ENCODE measurements around the gene ALPP.
"Not testable (repeated sequence)": the region's sequence is repeated elsewhere in the genome, so short reads cannot be mapped to it uniquely, and the experiment has no call there.

Gene ALPP

DNA sequence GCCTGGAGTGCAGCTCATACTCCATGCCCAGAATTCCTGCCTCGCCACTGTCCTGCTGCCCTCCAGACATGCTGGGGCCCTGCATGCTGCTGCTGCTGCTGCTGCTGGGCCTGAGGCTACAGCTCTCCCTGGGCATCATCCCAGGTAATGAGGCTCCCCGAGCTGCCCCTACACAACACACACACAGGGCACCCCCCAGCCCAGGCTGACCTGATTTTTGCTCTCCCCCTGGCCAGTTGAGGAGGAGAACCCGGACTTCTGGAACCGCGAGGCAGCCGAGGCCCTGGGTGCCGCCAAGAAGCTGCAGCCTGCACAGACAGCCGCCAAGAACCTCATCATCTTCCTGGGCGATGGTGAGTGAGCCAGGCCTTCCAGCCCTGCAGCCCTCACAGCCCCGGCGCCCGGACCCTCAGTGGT is at the start of gene ALPP:
ALPP (plus strand) TSS at position 17 of the 417 bp plus-strand sequence; CDS start at position 69, 52 bp downstream.
- not testable (repeated sequence) for DNase-seq

DNA sequence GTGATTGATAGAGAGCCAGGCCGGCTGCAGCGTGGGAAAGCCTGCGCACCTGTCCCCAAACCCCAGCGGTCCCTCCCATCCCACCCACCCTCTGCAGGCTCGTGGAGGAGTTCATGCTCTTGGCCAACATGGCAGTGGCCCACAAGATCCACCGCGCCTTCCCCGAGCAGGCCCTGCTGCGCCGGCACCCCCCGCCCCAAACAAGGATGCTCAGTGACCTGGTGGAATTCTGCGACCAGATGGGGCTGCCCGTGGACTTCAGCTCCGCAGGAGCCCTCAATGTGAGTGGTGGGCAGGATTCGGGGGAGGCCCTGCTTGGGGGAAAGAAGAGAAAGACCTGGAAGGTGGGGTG is 48.9 kb upstream of the ALPP start:
- DNase-seq, result no peak

DNA sequence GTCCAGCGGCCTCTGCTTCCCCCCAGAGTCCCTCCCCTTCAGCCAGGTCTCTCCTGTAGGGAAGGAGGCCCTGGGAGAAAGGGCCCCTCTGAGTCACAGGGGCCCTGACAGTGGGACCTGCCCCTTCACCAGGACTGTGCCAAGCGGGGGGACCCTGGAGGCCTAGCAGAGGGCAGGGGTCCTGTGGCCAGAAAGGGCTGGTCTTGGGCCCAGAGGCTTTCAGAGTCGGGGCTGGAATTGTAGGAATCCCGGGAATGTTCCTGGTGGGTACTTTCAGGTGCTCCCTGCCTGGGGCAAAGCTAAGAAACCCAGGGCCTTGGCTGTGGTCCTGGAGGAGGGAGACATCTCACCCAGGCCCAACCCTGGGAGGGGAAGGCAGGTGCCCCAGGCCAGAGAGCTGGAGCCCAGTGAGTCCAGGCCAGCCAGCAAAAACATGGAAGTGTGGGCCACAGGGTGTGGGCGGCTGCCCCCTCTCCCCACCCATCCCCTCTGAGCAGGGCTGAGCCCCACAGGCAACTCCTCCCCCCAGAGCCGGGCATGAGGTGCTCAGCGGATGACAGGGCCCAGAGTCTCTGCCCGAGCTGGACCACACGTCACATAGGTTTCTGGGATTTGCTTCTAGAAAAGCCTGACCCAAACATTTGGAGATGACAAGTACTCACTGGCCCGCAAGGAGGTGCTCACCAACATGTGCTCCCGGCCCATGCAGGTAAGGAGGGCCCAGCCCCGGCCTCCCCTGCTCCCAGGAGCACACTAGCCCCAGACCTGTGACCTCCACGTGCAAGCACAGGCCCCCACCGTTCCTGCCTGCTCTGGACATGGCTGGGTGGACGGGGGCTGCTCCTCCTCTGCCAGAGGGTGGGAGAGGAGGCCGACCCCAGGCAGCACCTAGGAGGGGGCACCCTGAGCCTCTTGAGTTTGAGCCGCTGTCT is 48.2 kb upstream of the ALPP start:
- DNase-seq, result no peak

DNA sequence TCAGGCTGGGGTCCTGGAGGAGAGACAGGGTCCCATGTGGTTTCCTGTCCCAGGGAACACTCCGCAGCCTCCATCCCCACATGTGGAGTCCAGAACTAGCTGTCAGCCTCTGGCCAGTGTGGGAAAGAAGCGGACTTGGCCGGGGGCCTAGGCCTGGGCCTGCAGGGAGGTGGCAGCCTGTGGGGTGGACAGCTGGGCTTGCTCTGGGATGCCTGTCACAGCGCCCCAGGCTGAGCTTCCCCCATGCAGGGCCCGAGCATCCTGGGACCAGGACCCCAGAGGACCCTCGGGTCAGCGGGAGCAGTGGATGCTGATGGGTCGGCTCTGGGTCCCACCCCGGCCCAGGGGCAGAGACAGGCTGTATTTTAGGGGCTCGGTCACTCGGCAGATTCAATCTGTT is 47.5 kb upstream of the ALPP start:
- DNase-seq, result peak in 2 of 56 donors; percentile 22 to 23

DNA sequence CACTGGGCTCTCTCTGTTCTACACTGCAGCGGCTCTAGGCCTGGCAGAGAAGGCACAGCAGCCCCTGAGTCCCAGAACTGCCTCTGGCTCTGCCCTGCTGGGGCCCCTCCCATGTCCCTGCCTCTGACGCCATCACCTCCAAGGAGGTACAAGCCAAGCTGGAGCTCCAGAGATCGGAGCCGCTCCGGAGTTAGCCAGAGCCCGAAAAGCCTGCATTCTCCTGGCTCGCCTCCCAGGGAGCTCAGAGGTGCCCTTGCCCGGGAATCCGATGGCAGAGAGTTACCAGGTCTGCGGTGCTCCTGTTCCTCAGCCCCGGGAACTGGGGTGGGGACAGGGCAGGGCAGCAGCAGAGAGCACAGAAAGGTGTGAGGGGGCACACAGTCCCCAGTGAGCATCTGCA is 46.9 kb upstream of the ALPP start:
- DNase-seq, result not testable (repeated sequence)

DNA sequence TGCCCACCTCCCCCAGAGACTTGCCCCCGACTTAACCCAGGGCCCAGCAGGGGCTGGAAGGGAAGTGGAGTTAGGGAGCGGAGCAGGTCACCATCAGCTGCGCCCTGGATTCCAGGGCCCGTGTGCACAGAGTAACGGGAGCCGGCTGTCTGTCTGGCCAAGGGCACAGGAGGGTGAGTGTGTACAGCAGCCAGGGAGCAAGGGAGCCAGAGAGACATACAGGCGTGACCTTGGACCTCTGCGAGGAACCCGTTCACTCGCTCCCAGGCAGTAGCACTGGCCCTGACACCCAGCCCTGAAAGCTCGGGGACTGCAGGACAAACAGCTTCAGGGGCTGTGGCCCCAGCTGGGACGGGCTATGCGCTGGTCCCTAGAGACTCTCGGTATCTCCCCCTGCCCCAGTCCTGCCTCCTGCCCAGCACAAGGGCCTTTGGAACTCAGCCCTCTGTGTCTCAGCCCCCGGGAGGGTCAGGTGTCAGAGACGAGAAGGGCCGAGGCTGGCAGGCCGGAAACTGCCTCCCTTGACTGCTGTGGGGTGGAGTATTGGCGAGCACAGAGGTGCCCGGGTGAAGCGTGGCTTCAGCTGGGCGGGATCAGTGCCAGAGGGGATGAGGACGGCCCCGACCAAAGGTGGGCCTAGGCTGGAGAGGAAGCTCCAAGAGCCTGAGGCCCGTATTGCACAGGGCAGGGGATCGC is 46.2 kb upstream of the ALPP start:
- DNase-seq, result not testable (repeated sequence)

DNA sequence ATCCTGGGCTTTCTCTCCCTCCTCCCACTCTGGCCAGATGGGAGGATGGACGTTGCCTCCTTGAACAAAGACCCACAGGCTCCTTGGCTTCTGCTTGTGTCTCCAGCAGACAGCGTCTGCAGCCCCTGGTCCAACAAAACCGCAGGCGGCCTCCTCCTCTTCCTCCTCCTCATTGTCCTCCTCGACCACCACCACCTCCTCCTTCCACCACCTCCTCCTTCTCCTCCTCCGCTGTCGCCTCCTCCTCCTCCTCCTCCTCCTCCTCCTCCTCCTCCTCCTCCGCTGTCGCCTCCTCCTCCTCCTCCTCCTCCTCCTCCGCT is 45.7 kb upstream of the ALPP start:
- DNase-seq, result no peak

DNA sequence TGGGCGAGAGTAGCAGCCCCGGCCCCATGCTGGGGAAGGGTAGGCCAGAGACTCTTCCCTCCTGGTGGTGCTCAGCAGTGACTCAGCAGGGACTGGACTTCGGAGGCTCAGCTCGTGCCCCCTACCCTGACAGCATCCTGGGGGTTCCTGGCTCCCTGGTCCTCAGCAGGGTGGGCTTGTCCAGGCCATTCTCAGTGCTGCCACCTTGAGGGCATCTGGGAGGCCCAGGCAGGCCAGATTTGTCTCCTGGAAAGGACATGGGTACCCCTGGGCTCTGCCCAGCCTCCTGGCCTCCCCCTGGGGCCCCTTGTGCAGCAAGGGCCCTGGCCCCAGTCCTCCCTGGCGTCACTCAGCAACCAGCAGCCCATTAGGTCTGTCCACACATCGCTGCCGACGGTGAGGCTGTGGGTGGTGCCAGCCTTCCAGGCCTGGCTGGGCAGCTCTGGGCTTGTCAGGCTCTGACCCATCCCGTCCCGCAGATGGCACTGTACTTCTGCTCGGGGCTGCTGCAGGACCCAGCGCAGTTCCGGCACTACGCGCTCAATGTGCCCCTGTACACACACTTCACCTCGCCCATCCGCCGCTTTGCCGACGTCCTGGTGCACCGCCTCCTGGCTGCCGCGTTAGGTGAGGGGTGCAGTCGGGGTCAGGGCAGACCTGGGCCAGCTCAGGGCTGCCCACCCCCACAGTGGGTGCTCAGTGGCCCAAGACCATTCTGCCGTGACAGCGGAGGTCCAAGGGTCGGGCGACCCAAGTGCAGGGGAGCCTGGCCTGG is 45.0 kb upstream of the ALPP start:
- DNase-seq, result no peak

DNA sequence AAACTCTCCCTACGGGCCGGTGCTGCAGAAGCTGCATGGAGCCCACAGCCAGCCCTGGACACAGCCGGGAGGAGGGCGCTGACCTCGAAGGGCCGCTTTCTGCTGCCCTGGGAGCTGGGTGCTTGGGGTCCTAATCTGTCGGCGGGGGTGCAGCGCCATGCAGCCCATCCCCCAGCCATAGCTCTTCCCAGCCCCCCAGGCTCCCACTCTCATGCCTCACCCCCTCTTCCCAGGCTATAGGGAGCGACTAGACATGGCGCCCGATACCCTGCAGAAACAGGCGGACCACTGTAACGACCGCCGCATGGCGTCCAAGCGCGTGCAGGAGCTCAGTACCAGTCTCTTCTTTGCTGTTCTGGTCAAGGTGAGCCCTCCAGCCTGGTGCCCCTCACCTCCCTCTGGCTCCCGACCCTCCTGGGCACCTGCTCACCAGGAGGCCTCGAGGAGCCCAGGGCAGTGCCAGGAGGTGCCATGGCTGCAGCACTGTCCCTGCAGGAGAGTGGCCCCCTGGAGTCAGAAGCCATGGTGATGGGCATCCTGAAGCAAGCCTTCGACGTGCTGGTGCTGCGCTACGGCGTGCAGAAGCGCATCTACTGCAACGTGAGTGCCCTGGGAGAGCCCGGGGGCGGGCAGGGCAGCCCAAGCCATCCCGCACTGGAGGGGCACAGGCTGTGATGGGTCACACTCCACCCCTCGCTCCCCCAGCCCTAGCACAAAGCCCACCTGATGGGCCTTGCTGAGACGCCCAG is 44.2 kb upstream of the ALPP start:
- not testable (repeated sequence) for DNase-seq

DNA sequence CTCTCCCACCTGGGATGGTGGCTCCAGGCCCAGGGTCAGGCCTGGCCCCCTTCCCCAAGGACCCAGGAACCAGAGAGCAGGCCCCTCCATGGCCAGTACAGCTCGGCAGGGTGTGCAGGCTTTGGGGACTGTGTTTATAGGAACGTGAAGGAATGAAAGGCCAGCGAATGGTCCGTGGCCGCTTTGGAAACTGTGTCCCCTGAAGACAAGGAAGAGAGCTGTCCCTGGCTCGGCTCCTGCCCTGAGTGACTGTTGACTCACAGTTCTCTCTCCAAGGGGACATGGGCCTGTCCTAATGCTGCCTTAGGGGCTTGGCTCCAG is 43.7 kb upstream of the ALPP start:
- not testable (repeated sequence) for DNase-seq

DNA sequence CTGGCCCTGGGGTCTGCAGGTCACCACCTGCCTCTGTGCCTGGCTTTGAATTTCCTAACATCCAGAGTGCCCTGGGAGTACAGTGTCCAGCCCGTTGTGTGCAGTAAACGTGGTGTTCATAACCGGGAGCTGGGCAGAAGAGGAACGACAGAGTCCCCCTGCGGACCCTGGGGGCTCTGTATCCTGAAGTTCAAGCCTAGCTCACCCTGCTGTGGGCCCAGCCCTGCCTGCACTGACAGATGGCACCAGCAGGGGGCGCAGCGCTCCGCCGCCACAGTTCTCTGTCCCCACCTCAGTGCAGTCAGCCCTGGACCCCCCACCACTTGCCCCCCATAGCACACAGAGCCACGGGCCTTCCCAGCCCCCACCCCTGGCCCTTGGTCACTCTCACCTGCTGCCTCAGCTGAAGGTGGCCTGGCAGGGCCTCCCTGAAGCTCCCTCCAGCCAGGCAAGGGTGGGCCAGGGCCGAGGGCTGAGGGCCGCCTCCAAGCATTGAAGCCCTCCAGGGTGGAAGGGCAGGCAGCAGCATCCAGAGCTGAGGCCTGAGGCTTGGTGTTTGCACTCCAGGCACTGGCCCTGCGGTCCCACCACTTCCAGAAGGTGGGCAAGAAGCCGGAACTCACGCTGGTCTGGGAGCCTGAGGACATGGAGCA is 43.2 kb upstream of the ALPP start:
- DNase-seq, result not testable (repeated sequence)

DNA sequence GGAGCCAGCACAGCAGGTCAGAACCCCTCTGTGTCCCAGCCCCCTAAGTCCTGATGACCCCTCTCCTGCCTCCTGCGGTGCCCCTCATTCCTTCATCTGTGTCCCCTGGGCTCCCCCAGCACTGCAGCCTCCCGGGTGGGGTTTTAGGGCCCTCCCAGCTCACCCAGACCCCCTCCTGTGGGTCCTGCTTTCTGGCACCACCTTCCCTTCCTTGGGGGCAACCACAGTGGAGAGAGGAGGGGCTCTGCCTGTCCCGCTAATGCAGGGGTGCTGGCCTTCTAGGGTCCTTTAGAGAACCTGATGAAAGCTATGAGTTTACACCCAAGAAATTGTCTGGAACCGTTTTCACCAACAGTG is 42.7 kb upstream of the ALPP start:
- no peak for DNase-seq

DNA sequence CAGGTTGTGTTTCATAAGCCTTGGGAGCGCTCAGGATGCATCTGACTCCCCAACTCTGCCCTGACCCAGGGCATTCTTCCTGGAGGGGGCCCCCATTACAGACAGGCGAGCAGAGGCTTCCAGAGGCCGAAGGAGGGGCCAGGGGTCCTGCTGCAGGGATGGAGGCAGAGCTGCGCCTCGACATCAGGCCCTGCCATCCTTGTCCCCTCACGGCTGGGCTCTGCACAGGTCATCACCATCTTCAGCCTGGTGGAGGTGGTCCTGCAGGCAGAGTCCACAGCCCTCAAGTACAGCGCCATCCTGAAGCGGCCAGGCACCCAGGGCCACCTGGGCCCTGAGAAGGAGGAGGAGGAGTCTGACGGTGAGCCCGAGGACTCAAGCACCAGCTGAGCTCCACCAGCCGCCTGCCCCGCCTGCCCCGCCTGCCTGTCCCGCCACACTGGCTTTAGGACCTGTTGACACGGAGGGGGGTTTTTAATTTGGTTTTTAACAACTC is 42.3 kb upstream of the ALPP start:
- no peak for DNase-seq

DNA sequence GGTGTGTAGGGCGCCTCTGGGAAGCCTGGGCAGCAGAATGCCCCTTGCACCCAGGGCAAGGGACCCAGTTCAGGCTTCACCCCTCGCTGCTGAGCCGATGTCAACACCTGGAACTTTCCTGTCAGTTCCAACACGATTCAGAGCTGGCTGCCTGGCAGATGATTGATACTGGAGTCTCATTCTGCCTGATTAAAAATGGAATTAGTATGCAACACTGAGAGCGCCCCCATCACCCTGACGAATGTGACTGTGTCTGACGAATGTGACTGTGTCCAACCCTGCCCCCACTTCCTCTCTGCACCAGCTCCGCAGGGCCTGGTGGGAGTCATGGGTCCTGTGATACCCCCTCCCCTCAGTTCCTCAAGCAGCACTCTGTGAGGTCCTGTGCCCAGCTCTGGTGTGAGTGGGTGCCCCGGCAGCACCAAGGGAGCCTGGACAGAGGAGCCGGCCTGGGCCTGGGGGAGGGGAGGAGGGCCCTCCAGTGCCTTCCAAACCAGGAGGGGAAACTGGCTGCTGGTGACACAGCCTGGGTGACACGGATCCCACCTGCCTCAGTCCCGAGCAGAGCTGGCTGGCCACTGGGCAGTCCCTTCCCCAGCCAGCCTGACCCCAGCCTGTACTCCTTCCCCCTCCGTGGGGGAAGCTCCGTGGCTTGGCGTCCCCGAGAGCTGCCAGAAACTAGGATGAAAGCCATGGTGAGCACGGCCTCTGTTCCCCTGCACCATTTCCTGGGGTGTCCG is 41.4 kb upstream of the ALPP start:
- DNase-seq, result no peak

DNA sequence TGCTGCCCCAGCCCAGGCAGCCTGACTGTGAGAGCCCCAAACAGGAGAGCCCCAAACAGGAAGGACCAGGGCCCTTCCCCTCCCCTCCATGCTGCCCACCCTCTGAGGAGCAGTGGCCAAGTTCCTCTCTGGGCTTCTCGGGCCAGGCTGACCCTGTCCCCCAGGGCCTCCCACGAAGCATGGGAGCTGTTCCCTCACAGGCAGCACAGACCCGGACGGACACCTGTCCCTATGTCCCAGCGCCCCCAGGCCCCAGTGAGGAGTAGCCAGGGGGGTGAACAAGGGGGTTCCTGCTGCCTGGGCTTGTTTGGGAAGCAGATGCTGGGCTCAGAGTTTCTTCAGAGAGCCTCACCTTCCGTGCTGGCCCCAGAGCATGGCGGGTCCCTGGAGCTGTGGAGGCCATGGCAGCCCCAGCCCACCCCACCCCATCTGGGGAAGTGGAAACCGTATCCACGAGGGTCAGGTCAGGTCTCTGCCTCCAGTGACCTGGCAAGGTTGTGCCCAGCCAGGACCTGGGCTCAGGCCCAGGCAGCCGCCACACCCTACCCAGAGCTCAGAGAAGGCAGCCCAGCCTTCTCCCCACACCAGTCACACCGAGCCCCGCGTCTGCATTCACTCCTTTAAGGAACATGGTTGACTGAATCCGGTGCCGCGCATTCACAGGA is 40.3 kb upstream of the ALPP start:
- DNase-seq, result not testable (repeated sequence)

DNA sequence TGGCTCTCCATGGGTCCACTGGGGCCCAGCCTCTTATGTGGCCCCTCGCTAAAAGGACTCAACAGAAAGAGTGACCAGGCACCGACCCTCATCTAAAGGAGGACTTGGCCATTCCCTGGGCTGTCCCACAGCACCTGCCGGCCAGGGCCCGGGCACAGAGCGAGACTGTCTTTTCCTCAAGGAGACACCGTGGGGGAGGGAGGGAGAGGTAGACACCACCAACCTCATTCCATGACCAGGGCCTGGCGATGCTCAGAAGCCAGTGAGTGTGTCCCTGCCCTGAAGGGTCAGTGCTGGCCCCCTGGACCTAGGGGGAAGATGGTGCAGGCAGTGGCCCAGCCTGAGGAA is 39.8 kb upstream of the ALPP start:
- no peak for DNase-seq

DNA sequence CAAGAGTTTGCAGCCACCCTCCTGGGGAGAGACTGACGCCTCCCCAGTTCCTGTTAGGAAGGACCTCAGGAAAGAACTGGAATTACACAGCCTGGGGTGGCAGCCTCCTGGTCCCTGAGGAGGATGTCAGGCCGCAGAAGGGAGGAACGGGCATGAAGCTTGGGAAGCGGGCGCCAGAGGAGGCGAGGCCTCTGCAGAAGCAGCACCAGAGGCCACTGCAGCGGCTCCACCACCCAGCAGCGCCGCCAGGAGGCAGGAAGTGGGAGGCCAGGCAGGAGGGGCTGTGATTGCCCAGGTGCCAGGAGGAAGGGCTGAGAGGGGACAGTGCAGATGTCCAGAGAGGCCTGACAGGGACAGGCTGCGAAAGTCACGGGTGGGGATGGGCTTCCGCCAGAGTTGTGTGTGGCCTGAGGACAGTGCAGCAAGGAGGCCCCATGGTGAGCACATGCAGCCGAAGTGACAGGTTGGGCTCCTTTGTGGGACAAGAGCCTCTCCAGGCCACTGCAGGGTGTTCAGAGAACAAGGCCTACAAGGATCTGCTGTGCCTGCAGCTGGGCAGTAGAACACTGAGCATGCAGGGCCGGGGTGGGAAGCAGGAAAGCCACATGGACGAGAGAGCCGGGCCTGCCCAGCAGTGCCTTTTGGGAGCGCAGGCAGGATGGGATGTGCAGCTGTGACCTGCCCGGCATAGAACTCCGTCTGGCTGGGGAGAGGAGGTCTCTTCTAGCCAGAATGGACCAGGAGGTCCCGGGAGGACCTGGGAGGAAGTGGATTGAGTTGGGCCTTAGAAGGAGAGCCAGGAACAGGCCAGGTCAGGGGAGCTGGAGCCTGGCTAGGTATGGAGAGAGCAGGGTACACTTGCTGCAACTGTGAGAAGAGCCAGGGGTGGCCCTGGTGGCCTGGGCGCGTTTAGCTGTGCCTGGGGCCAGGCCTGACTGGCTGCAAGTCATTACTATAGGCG is 39.1 kb upstream of the ALPP start:
- no peak for DNase-seq

DNA sequence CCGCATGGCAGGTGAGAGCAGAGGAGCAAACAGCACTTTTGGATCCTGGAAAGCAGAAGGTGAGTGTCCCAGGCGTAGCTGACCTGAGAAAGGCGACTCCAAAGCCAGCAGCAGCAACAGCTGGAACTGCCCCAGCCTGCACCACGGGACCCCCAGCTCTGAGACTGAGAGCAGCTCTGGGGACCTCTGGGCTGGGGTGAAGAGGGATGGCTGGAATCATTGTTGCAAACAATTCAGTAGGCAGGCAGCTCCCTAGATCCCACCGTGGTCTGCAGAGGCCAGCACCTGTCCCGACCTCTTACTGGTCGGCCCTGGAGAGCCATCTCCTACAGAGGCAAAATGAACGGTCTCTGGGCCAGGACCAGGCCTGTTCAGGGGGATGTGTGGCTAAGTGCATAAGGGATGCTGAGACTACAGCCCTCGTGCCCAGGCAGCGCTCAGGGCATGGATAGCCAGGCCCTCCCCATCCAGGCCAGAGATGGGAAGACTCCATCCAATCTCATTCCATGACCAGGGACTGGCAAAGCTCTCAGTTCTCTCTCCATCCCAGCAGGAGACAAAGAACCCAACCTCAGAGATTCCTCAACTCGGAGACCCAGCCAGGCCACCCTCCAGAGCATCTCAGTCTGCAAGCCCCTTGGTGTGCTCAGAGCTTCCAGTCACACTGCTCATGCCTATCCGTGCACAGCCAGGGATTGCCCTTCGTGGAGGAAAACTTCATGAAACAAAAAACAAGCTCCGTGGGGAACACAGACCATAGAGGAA is 38.2 kb upstream of the ALPP start:
- no peak for DNase-seq

All from amygdala (tissue), 56 donors.